HG02588 (cell line): Measurements from ENCODE around the gene RPS6KA5.
"Not testable (repeated sequence)": the region's sequence is repeated elsewhere in the genome, so short reads cannot be mapped to it uniquely, and the experiment has no call there.

Source experiments
- ATAC-seq: cut with Tn5 transposase; IDR thresholded peaks from one replicate; pipeline ENCODE4 v1.9.1; 2021; ENCODE audit warnings: mild to moderate bottlenecking, moderate library complexity; ENCODE audit not compliant: unreplicated experiment

Gene RPS6KA5

GRCh38 chr14:90839024-90839888 lies 221.2 kb downstream of the RPS6KA5 start:
- no peak for ATAC-seq

- ATAC-seq = not testable (repeated sequence)
Observed at GRCh38 chr14:90838531-90838930, 221.9 kb downstream of the RPS6KA5 start.

- no peak for ATAC-seq
Observed at GRCh38 chr14:90837355-90837754, 223.1 kb downstream of the RPS6KA5 start.

- ATAC-seq = no peak
Observed at GRCh38 chr14:90836692-90837063, 223.8 kb downstream of the RPS6KA5 start.

- ATAC-seq = no peak
Observed at GRCh38 chr14:90831821-90832220, 228.6 kb downstream of the RPS6KA5 start.

GRCh38 chr14:90830931-90831701 lies 229.3 kb downstream of the RPS6KA5 start:
- no peak for ATAC-seq

GRCh38 chr14:90829677-90830076 lies 230.8 kb downstream of the RPS6KA5 start:
- no peak for ATAC-seq

- no peak for ATAC-seq
Observed at GRCh38 chr14:90828642-90829487, 231.6 kb downstream of the RPS6KA5 start.

GRCh38 chr14:90827919-90828610 lies 232.4 kb downstream of the RPS6KA5 start:
- ATAC-seq = peak; percentile 99

GRCh38 chr14:90823542-90823941 lies 236.9 kb downstream of the RPS6KA5 start:
- ATAC-seq = not testable (repeated sequence)

GRCh38 chr14:90820958-90821357 lies 239.5 kb downstream of the RPS6KA5 start:
- peak; percentile 59 for ATAC-seq

- no peak for ATAC-seq
Observed at GRCh38 chr14:90819734-90820393, 240.6 kb downstream of the RPS6KA5 start.

- ATAC-seq = no peak
Observed at GRCh38 chr14:90818715-90819114, 241.7 kb downstream of the RPS6KA5 start.

- no peak for ATAC-seq
Observed at GRCh38 chr14:90816681-90817436, 243.6 kb downstream of the RPS6KA5 start.

GRCh38 chr14:90815822-90816662 lies 244.4 kb downstream of the RPS6KA5 start, which contains the start of gene TTC7B:
TSS of gene TTC7B (minus strand) at chr14:90816430. CDS start at chr14:90816295, 135 bp downstream.
- ATAC-seq = peak; percentile 60

- no peak for ATAC-seq
Observed at GRCh38 chr14:90815572-90815821, 244.9 kb downstream of the RPS6KA5 start.

GRCh38 chr14:90814806-90815571 lies 245.5 kb downstream of the RPS6KA5 start:
- ATAC-seq = no peak

GRCh38 chr14:90813442-90813841 lies 247.0 kb downstream of the RPS6KA5 start:
- ATAC-seq = no peak
